Sigmoid colon (tissue), 7 donors: ENCODE measurements around the gene ADGRG2. TPM values are rescaled to one million over a fixed set of nuclear protein-coding genes. Genes with fewer than 3 reads are reported as not detected.

Source experiments
- DNase-seq: peaks from one replicate; pipeline ENCODE4 v3.0.0-alpha.2; 2019
- H3K27ac ChIP-seq, 4 donors: fragments of 200-600 bp; sonication (generic); one replicate each; pipeline ENCODE4 v1.5.1; 2016 to 2019; ENCODE audit warnings: mild to moderate bottlenecking in 1 of 4
- H3K27me3 ChIP-seq, 3 donors: fragments of 200-600 bp; sonication (generic); one replicate each; pipeline ENCODE4 v1.5.1; 2019; ENCODE audit warnings: mild to moderate bottlenecking in 1 of 3
- H3K36me3 ChIP-seq, 4 donors: fragments of 200-600 bp; sonication (generic); one replicate each; pipeline ENCODE4 v1.5.1; 2016 to 2019
- H3K4me1 ChIP-seq, 4 donors: fragments of 200-600 bp; sonication (generic); one replicate each; pipeline ENCODE4 v1.5.1; 2017 to 2019
- H3K4me3 ChIP-seq, 4 donors: fragments of 200-600 bp; sonication (generic); one replicate each; pipeline ENCODE4 v1.5.1; 2017 to 2019; ENCODE audit warnings: mild to moderate bottlenecking in 2 of 4, moderate library complexity in 1 of 4
- H3K9me3 ChIP-seq, 4 donors: fragments of 200-600 bp in 3 of 4; sonication (generic) in 3 of 4; one replicate each; pipeline versions ENCODE4 v1.5.1 to v1.6.1; 2013 to 2019
- CTCF ChIP-seq, 4 experiments: fragments of 450-650 bp in 3 of 4; fragments of 200-600 bp in 1 of 4; IDR thresholded peaks; one replicate each; pipeline ENCODE4 v1.5.1; 2016 to 2019; ENCODE audit warnings: antibody characterized with exemption in 4 of 4, mild to moderate bottlenecking in 3 of 4, moderate library complexity in 2 of 4
- EP300 ChIP-seq, 4 donors: sonication (generic); formaldehyde crosslinking; IDR thresholded peaks; one replicate each; pipeline ENCODE4 v1.6.1; 2017; ENCODE audit warnings: antibody characterized with exemption in 4 of 4
- POLR2A ChIP-seq, 2 donors: fragments of 450-650 bp; IDR thresholded peaks; one replicate each; pipeline ENCODE4 v1.6.1; 2016; ENCODE audit warnings: antibody characterized with exemption in 2 of 2, mild to moderate bottlenecking in 2 of 2, moderate library complexity in 2 of 2
- POLR2AphosphoS5 ChIP-seq, 4 donors: sonication (generic); formaldehyde crosslinking; IDR thresholded peaks; one replicate each; pipeline ENCODE4 v1.6.1; 2017; ENCODE audit warnings: antibody characterized with exemption in 4 of 4
- WGBS, 2 donors: extraction: QIAGEN DNeasy Blood & Tissue Kit; methylation state at CpG; one replicate each; pipeline ENCODE4 v1.1.7; 2013; 5-methylcytosine and 5-hydroxymethylcytosine counted together
- intact Hi-C: fragments of 100-400 bp; cut with DNase I; formaldehyde crosslinking; loops from one replicate; pipeline ENCODE4 v1.15.1; 2023
- polyA plus RNA-seq, 3 donors: library from polyadenylated mRNA; stranded (reverse); fragments of 200-250 nt; gene quantifications; one replicate each; pipeline ENCODE4 v1.2.3, GENCODE V29; 2013
- total RNA-seq, 4 donors: library from RNA; depleted of rRNA; stranded (reverse); fragments of >200 nt; gene quantifications; one replicate each; pipeline ENCODE4 v1.1.0, GENCODE V29; 2016
- donor health status: healthy with polysubstance abuse.
- donor health status: Bipolar disorder and iron deficiency.
- donor health status: healthy.

Gene ADGRG2, protein sequence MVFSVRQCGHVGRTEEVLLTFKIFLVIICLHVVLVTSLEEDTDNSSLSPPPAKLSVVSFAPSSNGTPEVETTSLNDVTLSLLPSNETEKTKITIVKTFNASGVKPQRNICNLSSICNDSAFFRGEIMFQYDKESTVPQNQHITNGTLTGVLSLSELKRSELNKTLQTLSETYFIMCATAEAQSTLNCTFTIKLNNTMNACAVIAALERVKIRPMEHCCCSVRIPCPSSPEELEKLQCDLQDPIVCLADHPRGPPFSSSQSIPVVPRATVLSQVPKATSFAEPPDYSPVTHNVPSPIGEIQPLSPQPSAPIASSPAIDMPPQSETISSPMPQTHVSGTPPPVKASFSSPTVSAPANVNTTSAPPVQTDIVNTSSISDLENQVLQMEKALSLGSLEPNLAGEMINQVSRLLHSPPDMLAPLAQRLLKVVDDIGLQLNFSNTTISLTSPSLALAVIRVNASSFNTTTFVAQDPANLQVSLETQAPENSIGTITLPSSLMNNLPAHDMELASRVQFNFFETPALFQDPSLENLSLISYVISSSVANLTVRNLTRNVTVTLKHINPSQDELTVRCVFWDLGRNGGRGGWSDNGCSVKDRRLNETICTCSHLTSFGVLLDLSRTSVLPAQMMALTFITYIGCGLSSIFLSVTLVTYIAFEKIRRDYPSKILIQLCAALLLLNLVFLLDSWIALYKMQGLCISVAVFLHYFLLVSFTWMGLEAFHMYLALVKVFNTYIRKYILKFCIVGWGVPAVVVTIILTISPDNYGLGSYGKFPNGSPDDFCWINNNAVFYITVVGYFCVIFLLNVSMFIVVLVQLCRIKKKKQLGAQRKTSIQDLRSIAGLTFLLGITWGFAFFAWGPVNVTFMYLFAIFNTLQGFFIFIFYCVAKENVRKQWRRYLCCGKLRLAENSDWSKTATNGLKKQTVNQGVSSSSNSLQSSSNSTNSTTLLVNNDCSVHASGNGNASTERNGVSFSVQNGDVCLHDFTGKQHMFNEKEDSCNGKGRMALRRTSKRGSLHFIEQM
- total RNA-seq (1 to 10 TPM in 2 of 4 donors, under 1 TPM in 2; 0.66 to 2.5 (median 1.4) TPM), polyA plus RNA-seq (under 1 TPM in 2 of 3 donors, not detected in 1; under 0.01 to 0.93 TPM)

- Histone ChIP-seq H3K36me3 (no peaks in the 10 kb centered on the region), H3K4me3 (peak within 1 kb of the TSS in 3 of 4 donors; percentile 35 to 50 (median 47)), H3K9me3 (no peaks in the 10 kb centered on the region), H3K4me1 (peaks cover 0 to 6% (median 3%) of the 10 kb centered on the region in 4 donors), H3K27ac (no peak within 1 kb of the TSS), H3K27me3 (peaks cover 0 to 25% (median 13%) of the 10 kb centered on the region in 3 donors)
- WGBS, 2 donors = 1 to 2% methylated on average over 104 to 107 of the region's 107 CpGs
- no peak for DNase-seq
- intact Hi-C loops = no loop called here
- TF ChIP-seq CTCF (IDR thresholded peaks at IDR 0.05) = no peak
- no peak for TF ChIP-seq POLR2A (IDR thresholded peaks at IDR 0.05)
- no peak for TF ChIP-seq POLR2AphosphoS5 (IDR thresholded peaks at IDR 0.05)
- no peak for TF ChIP-seq EP300 (IDR thresholded peaks at IDR 0.05)
Observed at GRCh38 chrX:19121898-19122640, at the start of gene ADGRG2. Gene ADGRG2, minus strand, starts transcription at chrX:19122468. Its CDS starts 53,634 bp downstream, at chrX:19068834.

DNA sequence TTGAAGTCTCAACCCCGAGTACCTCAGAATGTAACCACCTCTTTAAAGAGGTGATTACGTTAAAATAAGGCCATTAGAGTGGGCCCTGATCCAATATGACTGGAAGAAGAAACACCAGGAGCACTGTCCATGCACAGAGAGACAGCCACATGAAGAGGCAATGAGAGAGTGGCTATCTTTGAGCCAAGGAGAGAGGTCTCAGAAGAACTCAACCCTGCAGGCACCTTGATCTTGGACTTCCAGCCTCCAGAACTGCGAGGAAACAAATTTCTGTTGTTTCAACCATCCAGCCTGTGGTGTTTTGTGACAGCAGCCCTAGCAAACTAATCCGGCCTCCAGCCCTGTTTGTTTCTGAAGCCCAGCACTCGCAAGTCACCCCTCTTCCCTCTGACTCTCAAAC is 46.3 kb upstream of the ADGRG2 start:
- intact Hi-C loops = no loop called here
- no peak for TF ChIP-seq POLR2A (IDR thresholded peaks at IDR 0.05)
- no peak for TF ChIP-seq POLR2AphosphoS5 (IDR thresholded peaks at IDR 0.05)
- TF ChIP-seq CTCF (IDR thresholded peaks at IDR 0.05) = no peak
- no peak for TF ChIP-seq EP300 (IDR thresholded peaks at IDR 0.05)
- no peak overlapping the region for H3K4me3 ChIP-seq

DNA sequence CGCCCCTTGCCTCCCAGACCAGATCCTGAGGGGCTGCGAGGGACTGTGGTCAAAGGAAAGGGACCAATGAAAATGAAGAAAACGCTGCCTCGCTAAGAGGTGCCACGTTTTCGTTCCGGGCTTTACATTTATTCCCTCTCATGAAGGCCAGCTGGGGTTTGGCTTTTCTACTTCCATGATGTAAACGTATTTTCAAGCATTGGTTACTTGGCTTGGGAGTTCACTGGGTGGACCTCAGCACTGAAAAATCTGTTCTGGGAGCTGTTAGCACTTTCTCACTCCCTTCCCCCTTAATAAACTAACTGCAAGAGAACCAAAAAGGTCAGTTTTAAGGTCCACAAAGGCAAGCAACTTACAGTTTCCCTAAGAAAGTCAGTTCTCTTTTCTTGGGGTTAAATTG is 40.6 kb upstream of the ADGRG2 start:
- no peaks in the 10 kb centered on the region for H3K9me3 ChIP-seq
- intact Hi-C loops = no loop called here
- H3K36me3 ChIP-seq = no peaks in the 10 kb centered on the region
- no peak overlapping the region for H3K4me3 ChIP-seq
- no peak for DNase-seq
- no peak overlapping the region for H3K27ac ChIP-seq
- H3K4me1 ChIP-seq = no peaks in the 10 kb centered on the region
- H3K27me3 ChIP-seq = no peaks in the 10 kb centered on the region
- WGBS, 2 donors = 90 to 93% methylated on average over 8 of the region's 8 CpGs
- TF ChIP-seq POLR2A (IDR thresholded peaks at IDR 0.05) = no peak
- TF ChIP-seq POLR2AphosphoS5 (IDR thresholded peaks at IDR 0.05) = no peak
- TF ChIP-seq CTCF (IDR thresholded peaks at IDR 0.05) = no peak
- no peak for TF ChIP-seq EP300 (IDR thresholded peaks at IDR 0.05)

More for the DNA sequence above, 46.3 kb upstream of the ADGRG2 start:
- Histone ChIP-seq H3K4me1 (no peaks in the 10 kb centered on the region), H3K27me3 (no peaks in the 10 kb centered on the region), H3K9me3 (no peaks in the 10 kb centered on the region), H3K27ac (no peak overlapping the region), H3K36me3 (no peaks in the 10 kb centered on the region)
- 90 to 91% methylated on average over 5 of the region's 5 CpGs for WGBS, 2 donors
- DNase-seq = no peak

DNA sequence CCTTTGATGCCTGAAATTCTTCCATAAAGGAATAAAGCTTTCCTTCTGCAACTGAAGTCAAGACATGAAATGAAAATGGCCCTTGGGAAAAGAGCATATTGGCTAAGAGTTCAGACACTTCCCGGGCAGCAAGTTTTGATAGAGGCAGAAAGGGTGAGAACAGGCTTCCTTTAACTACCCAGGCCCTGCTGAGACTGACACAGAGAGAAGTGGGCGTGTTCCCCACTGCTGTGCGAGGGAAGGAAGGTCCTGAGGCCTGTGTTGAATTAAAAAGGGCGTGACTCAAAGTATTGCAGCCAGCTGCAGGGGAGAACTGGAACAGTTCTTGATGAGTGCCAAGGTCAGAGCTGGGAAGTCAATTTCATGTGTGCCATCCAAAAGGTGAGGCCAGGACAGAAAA is 33.9 kb upstream of the ADGRG2 start:
- no peak overlapping the region for H3K4me3 ChIP-seq
- 7 to 37% methylated on average over 4 of the region's 4 CpGs for WGBS, 2 donors
- no peak for DNase-seq
- no peak for TF ChIP-seq EP300 (IDR thresholded peaks at IDR 0.05)
- no peak for TF ChIP-seq POLR2AphosphoS5 (IDR thresholded peaks at IDR 0.05)
- no peak for TF ChIP-seq POLR2A (IDR thresholded peaks at IDR 0.05)
- no peak overlapping the region for H3K27ac ChIP-seq
- H3K36me3 ChIP-seq = no peaks in the 10 kb centered on the region
- no peaks in the 10 kb centered on the region for H3K9me3 ChIP-seq
- H3K4me1 ChIP-seq = no peaks in the 10 kb centered on the region
- intact Hi-C loops = no loop called here
- no peaks in the 10 kb centered on the region for H3K27me3 ChIP-seq
